GM12878 (cell line): ENCODE measurements around the gene ZNF735. TPM values are rescaled to one million over a fixed set of nuclear protein-coding genes. Genes with fewer than 3 reads are reported as not detected.

Experiments used
- ATAC-seq: fragments of 200-7000 bp; cut with Tn5 transposase; 3 replicates; pipeline ENCODE4 v1.9.1; 2020; ENCODE audit warnings: mild to moderate bottlenecking, moderate library complexity
- BruUV-seq: library from RNA; stranded (reverse); fragments of 400-500 nt; replicated peaks from 2 replicates; lab custom pipeline; 2021; lab: Mats Ljungman, UMichigan
- CTCF ChIA-PET: fragments of 300-600 bp; sonication (Branson Sonifier 250); formaldehyde crosslinking; extraction: SDS; loops from one replicate; lab custom pipeline; 2021; ENCODE audit warnings: inconsistent platforms; lab: Yijun Ruan, JAX
- POLR2A ChIA-PET: fragments of 350-600 bp; formaldehyde crosslinking; extraction: SDS; loops from one replicate; lab custom pipeline; 2021; ENCODE audit warnings: inconsistent platforms; lab: Charles Lee
- RAD21 ChIA-PET: fragments of 300-600 bp; sonication (Branson Sonifier 250); formaldehyde crosslinking; loops from one replicate; lab custom pipeline; 2023; ENCODE audit warnings: antibody characterized with exemption; ENCODE audit not compliant: unreplicated experiment; lab: Charles Lee
- SMC1A ChIA-PET: fragments of 300-600 bp; sonication (Branson Sonifier 250); formaldehyde crosslinking; loops from one replicate; lab custom pipeline; 2023; ENCODE audit not compliant: unreplicated experiment, uncharacterized antibody; lab: Charles Lee
- DNase-seq: peaks from one replicate; pipeline ENCODE4 v3.0.0-alpha.2; 2011; ENCODE audit warnings: low read depth, low spot score
- FAIRE-seq: peaks from 3 replicates; lab custom pipeline; 2011; peaks lifted over from hg19 to GRCh38; lab: Jason Lieb, UNC
- H2AFZ ChIP-seq: 2 replicates; pipeline ENCODE4 v1.6.0; 2011; ENCODE audit warnings: low read depth, low read length, control low read depth; ENCODE audit not compliant: control insufficient read depth
- H3K27ac ChIP-seq: 2 replicates; pipeline ENCODE4 v1.5.1; 2011; ENCODE audit warnings: control low read depth; ENCODE audit not compliant: control insufficient read depth, insufficient read depth
- H3K27me3 ChIP-seq, 2 experiments: replicated peaks in 1 of 2; 2 replicates each; pipeline versions ENCODE4 v1.6.0 to v1.6.1; 2011; ENCODE audit warnings: low read length in 1 of 2; ENCODE audit not compliant: control insufficient read depth in 2 of 2, insufficient read depth in 2 of 2
- H3K36me3 ChIP-seq, 2 experiments: 2 replicates each; pipeline ENCODE4 v1.5.1; 2011; ENCODE audit warnings: low read length in 1 of 2; ENCODE audit not compliant: control insufficient read depth in 2 of 2, insufficient read depth in 2 of 2
- H3K4me1 ChIP-seq: 2 replicates; pipeline ENCODE4 v1.6.1; 2011; ENCODE audit warnings: mild to moderate bottlenecking, low read length, moderate library complexity, mixed read lengths; ENCODE audit not compliant: control insufficient read depth, insufficient read depth
- H3K4me2 ChIP-seq: 2 replicates; pipeline ENCODE4 v1.6.0; 2011; ENCODE audit warnings: control low read depth; ENCODE audit not compliant: control insufficient read depth, insufficient read depth
- H3K4me3 ChIP-seq: fragments of 200-600 bp; sonication (generic); 2 replicates; pipeline ENCODE4 v1.5.1; 2016
- H3K79me2 ChIP-seq: 2 replicates; pipeline ENCODE4 v1.6.0; 2011; ENCODE audit warnings: low read length; ENCODE audit not compliant: control insufficient read depth, insufficient read depth
- H3K9ac ChIP-seq: 2 replicates; pipeline ENCODE4 v1.8.0; 2011; ENCODE audit warnings: low read length, control low read depth, mixed read lengths; ENCODE audit not compliant: control insufficient read depth, insufficient read depth
- H3K9me3 ChIP-seq: replicated peaks from 3 replicates; pipeline ENCODE4 v1.5.1; 2011; ENCODE audit warnings: mild to moderate bottlenecking, low read length; ENCODE audit not compliant: control insufficient read depth, insufficient read depth
- H4K20me1 ChIP-seq: 2 replicates; pipeline ENCODE4 v1.6.0; 2011; ENCODE audit not compliant: control insufficient read depth, insufficient read depth
- ATF7 ChIP-seq: fragments of 450-650 bp; IDR thresholded peaks from 2 replicates; pipeline ENCODE4 v1.6.1; 2016; ENCODE audit warnings: low read depth, mild to moderate bottlenecking
- BRCA1 ChIP-seq: IDR thresholded peaks from 2 replicates; pipeline ENCODE4 v1.6.1; 2011; ENCODE audit warnings: low read depth, low read length, improper control_type of control experiment
- CHD1 ChIP-seq: IDR thresholded peaks from 2 replicates; pipeline ENCODE4 v1.6.1; 2012; ENCODE audit warnings: low read depth, low read length, improper control_type of control experiment
- HDGF ChIP-seq: fragments of 450-650 bp; IDR thresholded peaks from 2 replicates; pipeline ENCODE4 v1.6.1; 2016; ENCODE audit warnings: antibody characterized with exemption
- JUND ChIP-seq: IDR thresholded peaks from 2 replicates; pipeline ENCODE4 v1.6.1; 2012; ENCODE audit warnings: low read depth, mild to moderate bottlenecking, low read length, improper control_type of control experiment, moderate library complexity
- MTA3 ChIP-seq: IDR thresholded peaks from 2 replicates; pipeline ENCODE4 v1.6.1; 2012; ENCODE audit warnings: low read length, inconsistent platforms, borderline replicate concordance
- POLR2AphosphoS2 ChIP-seq: IDR thresholded peaks from 2 replicates; pipeline ENCODE4 v1.6.1; 2011; ENCODE audit warnings: low read depth, mild to moderate bottlenecking, low read length, improper control_type of control experiment, moderate library complexity
- WGBS: methylation state at CpG from one replicate; pipeline ENCODE4 v1.1.6; 2016; ENCODE audit warnings: low lambda C conversion rate; ENCODE audit not compliant: insufficient replicate concordance, insufficient coverage; ENCODE audit errors: missing lambda C conversion rate; 5-methylcytosine and 5-hydroxymethylcytosine counted together
- in situ Hi-C: fragments of 300-500 bp; cut with MboI; formaldehyde crosslinking; loops from 9 replicates; pipeline ENCODE4 v1.14.3; 2018; ENCODE audit warnings: mixed read lengths
- intact Hi-C: fragments of 100-400 bp; cut with micrococcal nuclease; formaldehyde crosslinking; loops from one replicate; pipeline ENCODE4 v1.14.2; 2022; ENCODE audit not compliant: unreplicated experiment
- polyA plus RNA-seq, 11 experiments: library from polyadenylated mRNA; depleted of rRNA in 4 of 11; unstranded in 6 of 11; stranded (reverse) in 5 of 11; fragments of >200 nt; fragmentation: Nextera tagmentation in 4 of 11; fragmentation: Illumina TruSeq in 1 of 11; extraction: Ambion mirVana in 4 of 11; extraction: Trizol in 1 of 11; gene quantifications; 1 replicate in 1 of 11; 2 replicates in 10 of 11; pipeline versions ENCODE4 v1.2.1 to v1.2.3, GENCODE V29; 2011 to 2016; ENCODE audit warnings: inconsistent platforms in 2 of 11, missing spikeins in 2 of 11, low read depth in 1 of 11
- total RNA-seq, 4 experiments: library from RNA; depleted of rRNA in 3 of 4; stranded (reverse); fragments of >200 nt in 3 of 4; fragmentation: Illumina TruSeq in 1 of 4; extraction: Trizol in 1 of 4; gene quantifications; 2 replicates each; pipeline versions ENCODE4 v1.2.1 to v1.2.3, GENCODE V29; 2013 to 2021
- TF ChIP-seq, protein P1 (sequence below): fragments of 450-650 bp; IDR thresholded peaks from 2 replicates; pipeline ENCODE4 v1.6.1; 2017; ENCODE audit warnings: low read depth, mild to moderate bottlenecking, moderate library complexity

The ZNF735 gene
- total and polyA plus RNA-seq, 10 of the 15 experiments (the other 5 are each of a cell fraction or from before 2014, with no cell fraction given): not detected

DNA sequence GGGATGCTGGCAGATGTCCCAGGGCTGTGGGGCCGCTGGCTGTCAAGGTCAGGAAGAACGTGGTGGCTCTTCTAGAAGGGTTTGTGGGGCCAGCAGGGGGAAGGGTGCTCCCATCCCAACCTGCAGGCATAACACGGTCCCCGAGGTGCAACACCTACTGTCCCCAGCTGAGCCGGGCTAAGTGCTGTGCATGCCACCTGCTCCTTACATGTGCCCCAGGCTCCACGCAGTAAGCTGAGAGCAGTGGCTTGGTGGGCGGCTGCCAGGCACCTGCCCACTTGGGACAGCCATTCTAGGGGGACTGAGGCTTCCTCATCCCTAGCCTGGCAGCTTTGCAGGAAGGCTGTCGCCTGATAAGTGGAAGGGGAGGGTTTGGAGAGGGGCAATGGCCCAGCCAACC lies 14.2 kb upstream of the ZNF735 start:
- in situ Hi-C loops (no loop called here), intact Hi-C loops (no loop called here)
- Histone ChIP-seq H3K36me3 (no peaks in the 10 kb centered on the region), H3K9me3 (no peaks in the 10 kb centered on the region; the same call in 2 of the 3 replicates), H3K9ac (no peak overlapping the region), H3K27me3 (no peaks in the 10 kb centered on the region), H3K27ac (no peak overlapping the region), H4K20me1 (no peaks in the 10 kb centered on the region), H3K4me1 (no peaks in the 10 kb centered on the region), H2AFZ (no peak overlapping the region), H3K4me3 (no peak overlapping the region), H3K4me2 (no peak overlapping the region), H3K79me2 (no peaks in the 10 kb centered on the region)
- no peak for DNase-seq
- RAD21 ChIA-PET: no interaction called here
- TF ChIP-seq HDGF: no peak
- TF ChIP-seq POLR2AphosphoS2: no peak
- no peak for TF ChIP-seq ATF7
- no peak for TF ChIP-seq CHD1
- TF ChIP-seq MTA3: no peak
- TF ChIP-seq, protein P1, sequence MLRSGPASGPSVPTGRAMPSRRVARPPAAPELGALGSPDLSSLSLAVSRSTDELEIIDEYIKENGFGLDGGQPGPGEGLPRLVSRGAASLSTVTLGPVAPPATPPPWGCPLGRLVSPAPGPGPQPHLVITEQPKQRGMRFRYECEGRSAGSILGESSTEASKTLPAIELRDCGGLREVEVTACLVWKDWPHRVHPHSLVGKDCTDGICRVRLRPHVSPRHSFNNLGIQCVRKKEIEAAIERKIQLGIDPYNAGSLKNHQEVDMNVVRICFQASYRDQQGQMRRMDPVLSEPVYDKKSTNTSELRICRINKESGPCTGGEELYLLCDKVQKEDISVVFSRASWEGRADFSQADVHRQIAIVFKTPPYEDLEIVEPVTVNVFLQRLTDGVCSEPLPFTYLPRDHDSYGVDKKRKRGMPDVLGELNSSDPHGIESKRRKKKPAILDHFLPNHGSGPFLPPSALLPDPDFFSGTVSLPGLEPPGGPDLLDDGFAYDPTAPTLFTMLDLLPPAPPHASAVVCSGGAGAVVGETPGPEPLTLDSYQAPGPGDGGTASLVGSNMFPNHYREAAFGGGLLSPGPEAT: no peak
- TF ChIP-seq JUND: no peak
- TF ChIP-seq BRCA1: no peak
- no TSS peak for BruUV-seq
- WGBS: 36% methylated on average over 8 of the region's 8 CpGs
- FAIRE-seq: no peak
- POLR2A ChIA-PET: no interaction called here
- SMC1A ChIA-PET: no interaction called here
- no peak for ATAC-seq
- CTCF ChIA-PET: no interaction called here
